Measurements from ENCODE around the gene S100A6.

The S100A6 gene

DNA sequence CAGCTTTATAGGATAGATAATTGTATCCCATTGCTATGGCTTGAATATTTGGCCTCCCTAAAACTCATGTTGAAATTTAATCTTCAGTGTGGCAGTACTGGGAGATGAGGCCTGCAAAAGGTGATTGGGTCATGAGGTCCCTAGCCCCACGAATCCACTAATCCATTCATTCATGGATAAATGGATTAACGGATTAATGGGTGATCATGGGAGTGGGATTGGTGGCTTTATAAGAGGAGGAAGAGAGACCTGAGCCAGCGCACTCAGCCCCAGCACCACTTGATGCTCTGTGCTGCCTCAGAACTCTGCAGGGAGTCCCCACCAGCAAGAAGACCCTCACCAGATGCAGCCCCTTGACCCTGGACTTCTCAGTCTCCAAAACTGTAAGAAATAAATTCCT is 32.0 kb downstream of the S100A6 start:
- DNase-seq (ENCODE audit: low spot score): no peak

DNA sequence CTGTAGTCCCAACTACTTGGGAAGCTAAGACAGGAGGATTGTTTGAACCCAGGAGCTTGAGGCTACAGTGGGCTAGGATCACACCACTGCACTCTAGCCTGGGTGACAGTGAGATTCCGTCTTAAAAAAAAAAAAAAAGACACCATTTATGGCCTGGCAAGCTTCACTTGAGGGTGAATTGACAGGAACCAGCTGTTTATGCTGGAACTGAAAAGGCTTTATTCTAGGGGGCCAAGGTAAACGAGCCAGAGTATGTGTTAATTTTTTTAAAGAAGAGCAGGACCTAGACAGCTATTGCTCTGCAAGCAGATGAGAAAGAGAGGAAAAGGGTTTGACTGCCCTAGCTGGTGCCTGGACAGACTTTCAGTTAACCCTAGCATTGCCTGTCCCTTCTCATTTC is 37.0 kb downstream of the S100A6 start:
- no peak for DNase-seq (ENCODE audit: low spot score)

DNA sequence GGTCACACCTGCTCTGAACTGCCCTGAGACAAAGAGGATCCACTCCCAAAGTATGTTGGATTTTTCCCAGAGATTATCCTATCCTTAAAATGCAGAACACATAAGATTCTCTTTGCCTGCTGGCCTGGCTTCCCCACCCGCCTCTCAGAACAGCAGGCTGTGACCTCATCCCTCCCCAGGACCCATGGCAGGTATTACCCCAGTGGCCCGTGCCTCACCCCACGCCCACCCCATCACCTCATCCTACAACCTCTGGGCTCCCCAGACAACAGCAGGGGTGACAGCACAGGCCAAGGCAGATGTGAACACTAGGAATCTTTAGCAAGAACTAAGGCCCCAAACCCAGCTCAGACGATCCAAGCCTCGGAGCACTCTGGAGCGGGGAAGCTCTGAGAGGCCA is 40.3 kb downstream of the S100A6 start:
- no peak for DNase-seq (ENCODE audit: low spot score)

DNA sequence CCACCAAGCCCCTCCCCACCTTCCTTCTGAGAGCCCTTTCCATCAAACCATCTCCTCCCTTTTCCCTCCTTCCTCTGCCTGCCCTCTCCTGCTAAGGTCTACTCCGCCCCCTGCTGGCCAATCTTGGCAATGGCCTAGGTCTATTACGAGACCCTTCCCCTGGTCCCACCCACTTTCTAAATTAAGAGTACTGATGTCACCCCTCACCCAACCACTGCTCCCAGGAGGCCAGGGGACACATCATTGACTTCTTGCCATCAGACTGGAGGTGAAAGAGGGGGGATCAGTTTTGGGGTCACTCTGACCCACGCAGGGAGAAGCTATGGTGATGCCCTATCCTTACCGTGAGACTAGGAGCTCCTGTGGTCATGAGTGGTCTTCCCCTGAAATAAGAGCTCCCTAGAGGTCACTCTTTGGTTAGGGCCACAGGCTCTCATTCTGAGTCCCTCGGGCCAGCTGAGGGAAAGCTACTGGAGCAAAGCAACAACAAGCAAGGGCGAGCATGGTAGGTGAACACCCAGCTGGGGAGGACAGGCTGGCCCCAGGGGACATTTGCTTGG is 40.7 kb downstream of the S100A6 start:
- peak; percentile 60 for DNase-seq (ENCODE audit: low spot score)

DNA sequence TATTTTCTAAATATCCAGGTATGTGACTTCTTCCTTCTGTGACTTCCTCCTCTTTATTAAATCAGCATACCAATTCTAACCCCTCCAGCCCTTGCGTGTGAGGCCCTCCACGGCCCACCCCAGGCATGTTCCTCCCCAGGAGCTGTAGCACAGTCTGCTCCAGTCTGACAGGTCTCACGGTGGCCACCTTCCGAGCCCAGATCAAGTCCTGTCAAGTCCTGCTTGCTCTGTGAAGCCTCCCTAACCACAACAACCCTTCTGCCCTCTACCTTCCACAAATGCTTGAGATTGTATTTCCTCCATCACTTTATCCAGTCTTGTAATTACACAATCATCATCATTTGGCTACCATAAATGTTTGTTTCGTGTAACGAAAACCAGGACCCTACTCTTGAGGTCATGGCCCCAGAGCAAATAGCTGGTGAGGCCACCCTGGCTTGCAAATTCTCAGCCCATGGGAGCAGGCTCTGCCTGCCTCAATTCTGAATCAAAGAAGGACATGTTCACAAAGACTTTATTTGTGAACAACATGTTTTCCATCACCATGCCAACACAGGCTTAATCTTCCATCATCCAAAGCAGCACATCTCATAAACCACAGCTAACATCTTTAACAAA is 42.3 kb downstream of the S100A6 start:
- no peak for DNase-seq (ENCODE audit: low spot score)

GRCh38 chr1:153490272-153491051 is 45.3 kb downstream of the S100A6 start:
- DNase-seq (ENCODE audit: low spot score): peak; percentile 39

DNA sequence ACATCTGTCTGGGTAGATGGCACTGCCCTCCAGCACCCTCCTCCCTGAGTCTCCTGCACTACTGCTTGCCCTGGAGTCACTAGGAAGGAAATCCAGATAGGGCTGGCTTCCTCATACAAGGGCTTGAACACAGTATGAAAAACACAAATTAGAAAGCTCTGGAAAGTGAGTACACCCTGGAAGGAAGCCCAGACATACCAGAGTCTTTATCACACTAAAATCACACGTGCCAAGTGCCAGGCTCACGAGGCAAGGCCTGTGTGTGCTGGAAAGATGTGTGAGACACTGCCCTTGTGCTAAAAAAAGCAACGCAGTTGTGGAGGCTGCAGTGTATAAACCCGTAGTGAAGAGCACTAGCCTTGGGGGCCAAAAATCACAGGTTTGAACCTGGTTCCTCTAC is 47.1 kb downstream of the S100A6 start:
- DNase-seq (ENCODE audit: low spot score): peak; percentile 39

- DNase-seq (ENCODE audit: low spot score): no peak
These were observed 48.1 kb downstream of the S100A6 start for GRCh38 chr1:153487707-153488106.

DNA sequence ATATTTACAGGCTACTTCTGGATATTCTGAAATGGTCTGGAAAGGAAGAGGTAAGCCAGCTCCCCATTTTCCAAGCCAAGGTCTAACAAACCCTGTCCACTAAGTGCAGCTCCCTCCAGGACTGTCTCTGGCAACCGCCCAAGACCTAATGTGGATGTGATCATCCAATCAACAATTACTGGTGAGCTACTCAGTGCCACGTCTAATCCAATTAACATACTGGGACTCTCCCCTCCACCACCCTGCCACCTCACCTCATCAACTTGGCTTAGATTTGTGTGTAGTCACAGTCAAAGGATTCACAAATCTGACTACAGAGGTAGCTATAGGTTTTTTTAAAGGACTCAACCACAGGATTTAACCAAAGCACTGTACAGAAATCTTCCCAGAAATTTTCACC is 49.9 kb downstream of the S100A6 start:
- DNase-seq (ENCODE audit: low spot score): peak; percentile 41
